Kidney (tissue), 14 donors: ENCODE results near the gene NEDD8. TPM values are rescaled to one million over a fixed set of nuclear protein-coding genes. Genes with fewer than 3 reads are reported as not detected.

ENCODE experiments used
- DNase-seq, 5 donors: peaks; one replicate each; pipeline ENCODE4 v3.0.0-alpha.2; 2013 to 2020
- FAIRE-seq: peaks from 2 replicates; lab custom pipeline; 2012; peaks lifted over from hg19 to GRCh38; lab: Jason Lieb, UNC
- H3K27ac ChIP-seq, 2 donors: one replicate each; pipeline ENCODE4 v1.7.0; 2013; ENCODE audit warnings: low read depth in 2 of 2, low read length in 2 of 2, inconsistent platforms in 1 of 2
- H3K27me3 ChIP-seq: one replicate; pipeline ENCODE4 v1.7.1; 2013; ENCODE audit warnings: low read length, inconsistent platforms; ENCODE audit not compliant: control insufficient read depth, insufficient read depth
- H3K36me3 ChIP-seq, 3 donors: one replicate each; pipeline versions ENCODE4 v1.7.0 to v1.7.1; 2013; ENCODE audit warnings: low read length in 3 of 3, control low read depth in 1 of 3, inconsistent platforms in 1 of 3; ENCODE audit not compliant: insufficient read depth in 3 of 3, control insufficient read depth in 2 of 3
- H3K4me1 ChIP-seq, 3 donors: one replicate each; pipeline versions ENCODE4 v1.7.0 to v1.7.1; 2013; ENCODE audit warnings: low read length in 3 of 3, inconsistent platforms in 1 of 3, low read depth in 1 of 3; ENCODE audit not compliant: control insufficient read depth in 2 of 3, insufficient read depth in 2 of 3
- H3K4me3 ChIP-seq, 3 donors: one replicate each; pipeline versions ENCODE4 v1.7.0 to v1.8.1; 2013; ENCODE audit warnings: low read length in 3 of 3, control low read depth in 1 of 3, inconsistent platforms in 1 of 3
- H3K9ac ChIP-seq, 3 donors: one replicate each; pipeline versions ENCODE4 v1.7.0 to v1.7.1; 2013; ENCODE audit warnings: low read length in 3 of 3, control low read depth in 1 of 3, inconsistent platforms in 1 of 3
- H3K9me3 ChIP-seq, 3 donors: one replicate each; pipeline versions ENCODE4 v1.7.0 to v1.7.1; 2013; ENCODE audit warnings: low read length in 3 of 3, control low read depth in 1 of 3, inconsistent platforms in 1 of 3; ENCODE audit not compliant: control insufficient read depth in 2 of 3, insufficient read depth in 1 of 3
- CTCF ChIP-seq: IDR thresholded peaks from 3 replicates; pipeline ENCODE4 v1.5.1; 2012; ENCODE audit warnings: mild to moderate bottlenecking, moderate library complexity, borderline replicate concordance; ENCODE audit not compliant: insufficient read depth; ENCODE audit errors: extremely low read depth
- intact Hi-C: fragments of 100-400 bp; cut with DNase I; formaldehyde crosslinking; loops from one replicate; pipeline ENCODE4 v1.11.1; 2022
- polyA plus RNA-seq: library from polyadenylated mRNA; stranded (reverse); fragments of 350-450 nt; fragmentation: Illumina TruSeq; extraction: RNeasy Lipid Tissue Mini Kit (QIAGEN cat#74804); gene quantifications from one replicate; pipeline ENCODE4 v1.2.3, GENCODE V29; 2014; ENCODE audit warnings: low read depth, low replicate concordance; ENCODE audit not compliant: insufficient read depth
- total RNA-seq: library from RNA; stranded (reverse); fragmentation: NEBNext Ultra II Directional; extraction: Animal tissue kit (Norgen Biotek cat#: 25700); gene quantifications from one replicate; pipeline ENCODE4 v1.2.1, GENCODE V29; 2021
- donor health status: control.
- donor health status: control.
- donor health status: control.
- donor health status: control.
- donor health status: control.
- donor health status: DM: yes; HTN: yes; CAD: no.
- donor health status: Normal renal cell carcinoma (clear cell type).

Gene NEDD8
- total and polyA plus RNA-seq, 2 donors from 2014 or later, result 145 to 439 TPM

DNA sequence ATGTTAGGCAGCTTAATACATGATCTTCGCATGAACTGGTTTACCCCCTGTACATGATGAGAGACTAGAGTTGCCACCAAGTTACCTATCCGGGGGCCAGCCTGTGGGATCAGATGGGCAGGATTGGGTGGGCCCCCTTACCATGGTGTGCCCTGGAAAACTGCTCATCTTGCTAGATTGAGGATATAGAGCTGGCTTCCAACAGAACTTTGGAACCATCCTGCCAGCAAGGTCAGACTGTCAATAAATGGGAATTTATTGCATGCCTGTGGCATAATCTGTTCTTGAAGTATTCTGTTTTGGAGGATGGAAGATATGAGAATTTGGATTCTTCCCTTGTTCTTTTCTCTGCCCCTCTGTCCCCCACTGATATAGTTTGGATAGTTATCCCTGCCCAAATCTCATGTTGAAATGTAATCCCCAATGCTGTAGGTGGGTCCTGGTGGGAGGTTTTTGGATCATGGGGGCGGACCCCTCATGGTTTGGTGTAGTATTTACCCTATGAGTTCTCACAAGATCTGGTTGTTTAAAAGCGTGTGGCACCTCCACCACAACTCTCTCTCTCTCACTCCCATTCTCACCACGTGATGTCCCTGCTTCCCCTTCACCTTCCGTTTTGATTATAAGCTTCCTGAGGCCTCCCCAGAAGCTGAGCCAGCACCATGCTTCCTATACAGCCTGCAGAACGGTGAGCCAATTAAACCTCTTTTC, 33.2 kb downstream of the NEDD8 start:
- Histone ChIP-seq H3K9ac (no peak overlapping the region), H3K27me3 (no peaks in the 10 kb centered on the region), H3K9me3 (no peaks in the 10 kb centered on the region), H3K4me1 (peaks cover 0 to 13% (median 11%) of the 10 kb centered on the region in 3 donors), H3K27ac (no peak overlapping the region), H3K36me3 (peaks cover 0 to 4% (median 3%) of the 10 kb centered on the region in 3 donors), H3K4me3 (no peak overlapping the region)
- no peak for FAIRE-seq
- intact Hi-C loops, result no loop called here
- TF ChIP-seq CTCF, result no peak
- DNase-seq, result no peak

GRCh38 chr14:24197056-24197450, 35.1 kb downstream of the NEDD8 start:
- H3K27me3 ChIP-seq, result no peaks in the 10 kb centered on the region
- peaks cover 0 to 10% (median 8%) of the 10 kb centered on the region in 3 donors for H3K36me3 ChIP-seq
- no peak for TF ChIP-seq CTCF
- peaks cover 0 to 13% (median 11%) of the 10 kb centered on the region in 3 donors for H3K4me1 ChIP-seq
- no peak overlapping the region for H3K4me3 ChIP-seq
- FAIRE-seq (no peak), DNase-seq (no peak)
- H3K9ac ChIP-seq, result no peak overlapping the region
- no peak overlapping the region for H3K27ac ChIP-seq
- intact Hi-C loops, result no loop called here
- no peaks in the 10 kb centered on the region for H3K9me3 ChIP-seq

DNA sequence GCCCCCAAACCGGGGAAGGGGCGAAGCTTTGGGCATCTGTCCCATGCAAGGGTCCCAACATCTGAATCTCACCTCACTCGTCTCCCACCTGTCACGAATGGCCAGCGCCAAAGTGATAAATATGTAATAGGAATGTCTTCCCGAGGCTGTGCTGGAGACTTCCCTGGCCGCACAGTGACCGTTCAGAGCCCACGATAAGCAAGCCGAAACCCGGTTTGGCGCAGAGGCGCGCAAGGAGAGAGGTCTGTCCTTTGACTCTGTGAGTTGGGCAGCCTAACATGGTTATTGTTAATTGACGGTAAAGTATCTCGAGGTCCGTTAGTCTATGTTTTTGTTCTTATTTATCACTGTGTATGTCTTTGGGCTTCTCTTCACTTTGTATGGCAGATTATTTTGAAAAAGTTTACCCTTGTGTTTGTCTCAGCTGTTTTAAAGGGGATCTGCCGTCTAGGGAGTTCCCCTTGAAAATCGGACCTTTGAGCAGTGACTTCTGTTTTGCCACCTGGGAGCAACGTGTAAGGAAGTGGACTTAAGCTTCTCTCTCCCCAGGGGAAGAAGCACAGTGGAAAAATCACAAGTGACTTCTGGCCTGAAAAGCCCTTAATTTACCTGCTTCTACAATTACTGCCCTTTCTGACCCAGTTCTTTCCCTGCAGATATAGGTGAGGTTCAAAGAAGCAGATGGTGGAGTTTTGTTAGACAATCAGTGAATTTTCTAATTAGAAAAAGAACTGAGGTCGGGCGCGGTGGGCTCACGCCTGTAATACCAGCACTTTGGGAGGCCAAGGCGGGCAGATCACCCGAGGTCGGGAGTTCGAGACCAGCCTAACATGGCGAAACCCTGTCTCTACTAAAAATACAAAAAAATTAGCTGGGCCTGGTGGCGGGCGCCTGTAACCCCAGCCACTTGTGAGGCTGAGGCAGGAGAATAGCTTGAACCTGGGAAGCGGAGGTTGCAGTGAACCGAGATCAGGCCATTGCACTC, 35.8 kb downstream of the NEDD8 start:
- Histone ChIP-seq H3K36me3 (peaks cover 0 to 17% (median 10%) of the 10 kb centered on the region in 3 donors), H3K9me3 (no peaks in the 10 kb centered on the region), H3K27ac (peak overlapping the region; percentile 94 to 99), H3K4me3 (peak overlapping the region; percentile 74 to 88 (median 78)), H3K27me3 (no peaks in the 10 kb centered on the region), H3K9ac (peak overlapping the region; percentile 79 to 98 (median 95)), H3K4me1 (peaks cover 0 to 13% (median 11%) of the 10 kb centered on the region in 3 donors)
- intact Hi-C loops, result no loop called here
- FAIRE-seq, result no peak
- no peak for TF ChIP-seq CTCF
- DNase-seq, result peak in 3 of 5 donors; percentile 16 to 64 (median 55)
